OCI-LY7 (cell line): Measurements from ENCODE around the gene SLC35F2. TPM values are rescaled to one million over a fixed set of nuclear protein-coding genes. Genes with fewer than 3 reads are reported as not detected.
A peak's percentile ranks its signal among the peaks of the same experiment; 100 is the strongest.

Experiments
- BruUV-seq: library from RNA; stranded (reverse); fragments of 400-500 nt; replicated peaks from 2 replicates; lab custom pipeline; 2021; lab: Mats Ljungman, UMichigan
- CTCF ChIA-PET: fragments of 300-600 bp; sonication (Branson Sonifier 250); formaldehyde crosslinking; loops from one replicate; lab custom pipeline; 2022; ENCODE audit warnings: antibody characterized with exemption; ENCODE audit not compliant: unreplicated experiment; lab: Charles Lee
- POLR2A ChIA-PET: fragments of 300-600 bp; sonication (Branson Sonifier 250); formaldehyde crosslinking; loops from one replicate; lab custom pipeline; 2022; ENCODE audit warnings: antibody characterized with exemption; lab: Charles Lee
- DNase-seq: peaks from one replicate; pipeline ENCODE4 v3.0.0-alpha.2; 2015; ENCODE audit warnings: low spot score
- H2AFZ ChIP-seq: fragments of 200-600 bp; sonication (generic), shearing (Covaris generic); 2 replicates; pipeline ENCODE4 v1.6.1; 2014; ENCODE audit warnings: mild to moderate bottlenecking, antibody characterized with exemption, low read length, moderate library complexity
- H3K27ac ChIP-seq: fragments of 200-600 bp; sonication (generic); 2 replicates; pipeline ENCODE4 v1.5.1; 2014; ENCODE audit warnings: mixed run types, low read depth, mild to moderate bottlenecking, moderate library complexity, low read length, inconsistent platforms; ENCODE audit not compliant: poor library complexity, severe bottlenecking
- H3K36me3 ChIP-seq: fragments of 200-600 bp; sonication (generic); 2 replicates; pipeline ENCODE4 v1.6.1; 2014; ENCODE audit warnings: mild to moderate bottlenecking, antibody characterized with exemption, low read length, moderate library complexity, mixed read lengths; ENCODE audit not compliant: insufficient read depth
- H3K4me1 ChIP-seq: fragments of 200-600 bp; sonication (generic); 2 replicates; pipeline ENCODE4 v1.5.1; 2014; ENCODE audit warnings: mild to moderate bottlenecking, low read length; ENCODE audit not compliant: insufficient read depth, poor library complexity, severe bottlenecking
- H3K4me2 ChIP-seq: fragments of 200-600 bp; sonication (generic); 2 replicates; pipeline ENCODE4 v1.6.1; 2014; ENCODE audit warnings: mild to moderate bottlenecking, low read length
- H3K4me3 ChIP-seq: fragments of 200-600 bp; sonication (generic); 2 replicates; pipeline ENCODE4 v1.5.1; 2014; ENCODE audit warnings: mild to moderate bottlenecking, low read depth, low read length; ENCODE audit not compliant: poor library complexity, severe bottlenecking
- H3K79me2 ChIP-seq: fragments of 200-600 bp; sonication (generic); 2 replicates; pipeline ENCODE4 v1.6.1; 2016; ENCODE audit warnings: low read depth, mild to moderate bottlenecking, low read length, moderate library complexity, mixed read lengths; ENCODE audit not compliant: insufficient read depth
- H3K9me2 ChIP-seq: fragments of 200-600 bp; sonication (generic); 2 replicates; pipeline ENCODE4 v1.6.1; 2016; ENCODE audit warnings: mild to moderate bottlenecking, low read length, mixed read lengths; ENCODE audit not compliant: insufficient read depth
- H3K9me3 ChIP-seq: fragments of 200-600 bp; sonication (generic); 2 replicates; pipeline ENCODE4 v1.6.1; 2014; ENCODE audit warnings: mild to moderate bottlenecking, mixed run types, low read length, mixed read lengths
- H4K20me1 ChIP-seq: fragments of 200-600 bp; sonication (generic); 2 replicates; pipeline ENCODE4 v1.6.1; 2014; ENCODE audit warnings: mild to moderate bottlenecking, antibody characterized with exemption, low read length, moderate library complexity, mixed read lengths; ENCODE audit not compliant: insufficient read depth
- EZH2phosphoT487 ChIP-seq: fragments of 200-600 bp; sonication (generic); IDR thresholded peaks from 2 replicates; pipeline ENCODE4 v1.6.1; 2018; ENCODE audit warnings: low read depth, borderline replicate concordance, mild to moderate bottlenecking, mixed run types, antibody characterized with exemption, low read length, moderate library complexity, mixed read lengths
- intact Hi-C: fragments of 100-400 bp; cut with micrococcal nuclease; formaldehyde crosslinking; loops from one replicate; pipeline ENCODE4 v1.10.0; 2022; ENCODE audit not compliant: unreplicated experiment
- total RNA-seq, 2 experiments: library from RNA; depleted of rRNA in 1 of 2; stranded (reverse); fragments of >200 nt in 1 of 2; shearing (Covaris generic) in 1 of 2; gene quantifications; 2 replicates each; pipeline ENCODE4 v1.2.3, GENCODE V29; 2014 to 2022
- TF ChIP-seq, protein P1 (sequence below): fragments of 200-600 bp; sonication (generic); conservative IDR thresholded peaks from 2 replicates; pipeline ENCODE4 v1.5.1; 2014; ENCODE audit warnings: mild to moderate bottlenecking, antibody characterized with exemption, low read length, moderate library complexity, mixed read lengths

SLC35F2 gene
- total RNA-seq, 2 experiments from 2014 or later = 21.1 to 23.3 TPM

DNA sequence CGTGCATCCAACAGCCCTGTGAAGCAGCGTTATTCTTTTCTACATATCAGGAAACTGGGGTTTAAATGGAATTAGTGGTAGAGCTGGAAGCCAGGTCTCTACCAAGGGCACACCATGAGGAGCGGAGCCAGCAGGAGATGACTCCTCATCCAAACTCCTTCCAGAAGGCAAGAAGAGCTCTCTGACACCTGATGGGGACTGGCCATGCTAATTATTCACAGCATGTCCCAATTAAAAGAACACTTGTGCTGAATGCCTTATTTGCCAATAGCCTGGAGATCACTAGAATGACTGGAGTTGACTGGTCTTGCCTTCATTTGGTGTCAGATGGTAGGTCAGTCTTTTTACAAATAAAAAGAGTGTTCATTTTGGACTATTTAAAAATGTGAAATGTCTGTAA is 113.9 kb downstream of the SLC35F2 start:
- Histone ChIP-seq H3K79me2 (no peaks in the 10 kb centered on the region), H3K4me3 (no peak overlapping the region), H3K9me2 (no peaks in the 10 kb centered on the region; the same call in 1 of the 2 replicates), H3K4me2 (no peak overlapping the region), H3K4me1 (no peaks in the 10 kb centered on the region), H3K27ac (no peak overlapping the region), H4K20me1 (no peaks in the 10 kb centered on the region), H3K9me3 (no peaks in the 10 kb centered on the region), H3K36me3 (no peaks in the 10 kb centered on the region), H2AFZ (no peak overlapping the region)
- POLR2A ChIA-PET = no interaction called here
- no peak for DNase-seq
- CTCF ChIA-PET = no interaction called here
- BruUV-seq = no TSS peak
- TF ChIP-seq, protein P1, sequence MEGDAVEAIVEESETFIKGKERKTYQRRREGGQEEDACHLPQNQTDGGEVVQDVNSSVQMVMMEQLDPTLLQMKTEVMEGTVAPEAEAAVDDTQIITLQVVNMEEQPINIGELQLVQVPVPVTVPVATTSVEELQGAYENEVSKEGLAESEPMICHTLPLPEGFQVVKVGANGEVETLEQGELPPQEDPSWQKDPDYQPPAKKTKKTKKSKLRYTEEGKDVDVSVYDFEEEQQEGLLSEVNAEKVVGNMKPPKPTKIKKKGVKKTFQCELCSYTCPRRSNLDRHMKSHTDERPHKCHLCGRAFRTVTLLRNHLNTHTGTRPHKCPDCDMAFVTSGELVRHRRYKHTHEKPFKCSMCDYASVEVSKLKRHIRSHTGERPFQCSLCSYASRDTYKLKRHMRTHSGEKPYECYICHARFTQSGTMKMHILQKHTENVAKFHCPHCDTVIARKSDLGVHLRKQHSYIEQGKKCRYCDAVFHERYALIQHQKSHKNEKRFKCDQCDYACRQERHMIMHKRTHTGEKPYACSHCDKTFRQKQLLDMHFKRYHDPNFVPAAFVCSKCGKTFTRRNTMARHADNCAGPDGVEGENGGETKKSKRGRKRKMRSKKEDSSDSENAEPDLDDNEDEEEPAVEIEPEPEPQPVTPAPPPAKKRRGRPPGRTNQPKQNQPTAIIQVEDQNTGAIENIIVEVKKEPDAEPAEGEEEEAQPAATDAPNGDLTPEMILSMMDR = no peak
- no peak for TF ChIP-seq EZH2phosphoT487
- intact Hi-C loops = no loop called here

DNA sequence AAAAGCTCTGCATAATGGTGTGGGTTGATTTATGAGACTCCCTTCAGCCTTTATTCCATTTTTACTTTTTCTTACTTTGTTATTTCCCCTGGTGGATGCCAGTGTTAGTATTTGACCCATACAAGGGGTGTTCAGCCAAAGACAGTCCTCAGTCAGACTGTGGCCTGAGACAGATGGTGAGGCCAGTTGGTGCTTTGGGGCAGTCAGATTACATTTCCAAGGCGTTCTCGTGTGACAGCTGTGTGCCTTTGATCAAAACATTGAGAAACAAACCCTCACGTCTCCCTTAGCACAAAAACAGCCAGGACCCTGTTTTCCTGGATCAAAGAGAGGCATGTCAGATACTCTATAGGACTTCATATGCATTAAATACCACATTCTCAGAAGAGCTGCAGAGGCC is 115.4 kb downstream of the SLC35F2 start:
- H3K36me3 ChIP-seq = no peaks in the 10 kb centered on the region
- POLR2A ChIA-PET = no interaction called here
- no peaks in the 10 kb centered on the region for H3K9me3 ChIP-seq
- no TSS peak for BruUV-seq
- H3K27ac ChIP-seq = no peak overlapping the region
- H3K79me2 ChIP-seq = no peaks in the 10 kb centered on the region
- no peaks in the 10 kb centered on the region; the same call in 1 of the 2 replicates for H3K9me2 ChIP-seq
- no peaks in the 10 kb centered on the region for H4K20me1 ChIP-seq
- intact Hi-C loops = no loop called here
- no peak overlapping the region for H3K4me2 ChIP-seq
- CTCF ChIA-PET = no interaction called here
- H2AFZ ChIP-seq = no peak overlapping the region
- TF ChIP-seq, protein P1 = no peak
- TF ChIP-seq EZH2phosphoT487 = no peak
- no peak overlapping the region for H3K4me3 ChIP-seq
- no peak for DNase-seq
- no peaks in the 10 kb centered on the region for H3K4me1 ChIP-seq

DNA sequence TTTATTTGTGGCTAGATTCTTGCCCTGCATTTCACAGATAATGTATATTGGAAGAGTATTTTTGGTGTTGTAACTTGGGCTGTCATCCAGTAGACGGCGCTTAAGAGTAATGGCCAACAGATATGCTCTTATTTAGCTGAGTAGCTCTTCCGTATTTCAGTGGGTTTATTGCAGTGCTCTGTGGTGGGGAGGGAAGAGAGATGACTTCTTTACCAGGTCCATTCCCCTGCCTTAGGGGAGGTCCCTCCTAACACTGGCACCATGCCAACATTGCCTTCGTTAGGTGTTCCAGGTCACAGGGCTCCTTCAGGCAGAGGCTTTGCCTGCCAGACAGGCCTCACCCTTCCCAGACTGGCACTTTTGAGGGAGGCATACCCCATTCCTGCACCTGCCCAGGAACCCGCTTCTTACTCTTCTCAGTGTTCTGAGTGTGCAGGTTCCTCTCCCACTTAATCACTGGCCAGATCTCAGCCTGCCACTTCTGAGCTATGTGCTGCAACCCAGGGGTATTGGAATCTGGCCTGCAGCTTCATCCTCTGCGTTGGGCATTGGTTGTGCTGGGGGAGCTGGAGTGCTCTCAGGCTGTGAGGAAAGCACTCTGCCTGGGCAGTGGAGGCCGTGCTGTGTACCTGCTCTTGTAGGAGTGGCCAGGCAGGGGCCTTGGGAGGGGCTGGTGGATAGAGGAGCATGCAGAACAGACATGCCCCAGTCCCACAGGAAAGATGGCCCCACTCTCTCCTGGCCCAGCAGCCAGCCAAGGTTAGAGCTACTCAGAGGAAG is 117.4 kb downstream of the SLC35F2 start:
- intact Hi-C loops = no loop called here
- H2AFZ ChIP-seq = peak overlapping the region; percentile 77; the same call in 1 of the 2 replicates
- H3K79me2 ChIP-seq = no peaks in the 10 kb centered on the region
- H3K9me2 ChIP-seq = no peaks in the 10 kb centered on the region; the same call in 1 of the 2 replicates
- peak; percentile 42 for DNase-seq
- BruUV-seq = no TSS peak
- no peaks in the 10 kb centered on the region for H4K20me1 ChIP-seq
- H3K27ac ChIP-seq = no peak overlapping the region
- H3K4me3 ChIP-seq = no peak overlapping the region
- POLR2A ChIA-PET = interaction anchor here (0.7 kb wide), 1 partner anchor 22 kb away, joined by 3 read pairs; no protein-coding TSS in a partner anchor
- H3K4me2 ChIP-seq = no peak overlapping the region
- H3K4me1 ChIP-seq = no peaks in the 10 kb centered on the region
- no peaks in the 10 kb centered on the region for H3K9me3 ChIP-seq
- CTCF ChIA-PET = no interaction called here
- no peak for TF ChIP-seq EZH2phosphoT487
- TF ChIP-seq, protein P1 = peak; percentile 80
- no peaks in the 10 kb centered on the region for H3K36me3 ChIP-seq
